Cerebellar nuclear complex (tissue), 1 donor: Measurements from ENCODE around the gene TRAK1.

Source experiments
- DNase-seq, 2 experiments: peaks; one replicate each; lab custom pipeline; 2025; lab: John Stamatoyannopoulos, UW

TRAK1 gene

DNA sequence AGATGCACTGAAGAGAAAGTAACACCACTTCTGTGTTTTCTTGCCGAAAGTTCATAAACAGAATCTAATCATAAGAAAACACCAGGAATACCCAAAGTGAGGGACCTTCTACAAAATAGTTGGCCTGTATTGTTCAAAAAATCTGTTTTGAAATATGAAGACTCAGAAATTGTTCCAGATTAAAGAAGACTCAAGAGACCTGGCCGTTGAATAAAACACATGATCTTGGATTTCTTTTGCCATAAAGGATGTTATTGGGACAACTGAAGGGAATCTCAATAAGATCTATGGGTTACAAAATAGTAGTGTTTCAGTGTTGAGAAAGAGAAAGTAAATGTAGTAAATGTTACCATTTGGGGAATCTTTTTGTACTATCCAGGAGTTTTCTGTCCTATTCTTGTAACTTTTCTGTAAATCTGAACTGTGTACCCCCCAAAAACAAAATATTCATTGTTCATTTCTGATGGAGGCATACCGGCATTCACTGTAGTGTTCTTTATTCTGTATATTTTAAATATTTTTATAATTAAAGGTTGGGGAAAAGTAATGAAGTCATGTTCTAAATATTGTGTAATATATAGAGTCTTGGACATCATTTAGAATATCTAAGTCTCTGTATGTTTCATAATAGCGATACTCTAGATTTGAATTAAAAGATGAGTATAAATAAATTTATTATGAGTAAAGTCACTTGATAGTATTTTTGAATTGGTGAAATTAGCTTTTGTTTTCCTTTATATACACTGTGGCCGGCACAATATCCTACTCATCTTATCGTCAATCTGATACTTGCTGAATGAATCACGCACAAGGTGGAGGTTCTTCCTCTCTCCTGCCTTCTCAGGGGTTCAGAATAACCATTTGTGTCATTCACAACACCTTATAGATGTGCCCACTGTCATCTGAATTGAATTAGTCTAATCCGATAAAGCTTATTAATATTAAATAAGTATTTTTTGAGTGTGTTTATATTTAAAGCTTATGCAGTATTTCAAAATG lies 66.7 kb downstream of the TRAK1 start:
- no peak for DNase-seq

DNA sequence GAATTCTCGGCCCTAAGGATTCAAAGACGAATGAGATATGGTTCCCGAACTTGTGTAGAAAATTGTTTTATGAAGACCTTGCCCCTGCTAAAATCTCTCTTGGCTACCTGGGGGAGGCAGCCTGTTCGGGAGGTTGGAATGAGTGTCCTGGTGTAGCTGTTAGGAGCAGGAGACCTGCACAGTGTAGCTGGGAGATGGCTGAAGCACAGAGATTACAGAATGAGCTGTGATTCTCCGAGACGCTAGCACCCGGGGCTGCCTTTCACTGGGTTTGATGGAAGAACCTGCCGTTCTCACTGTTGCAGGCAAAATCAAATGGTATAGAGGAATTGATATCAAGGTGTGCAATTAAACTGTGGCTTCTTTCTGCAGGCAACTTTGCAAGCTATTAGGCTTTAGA lies 68.0 kb downstream of the TRAK1 start:
- DNase-seq = no peak

DNA sequence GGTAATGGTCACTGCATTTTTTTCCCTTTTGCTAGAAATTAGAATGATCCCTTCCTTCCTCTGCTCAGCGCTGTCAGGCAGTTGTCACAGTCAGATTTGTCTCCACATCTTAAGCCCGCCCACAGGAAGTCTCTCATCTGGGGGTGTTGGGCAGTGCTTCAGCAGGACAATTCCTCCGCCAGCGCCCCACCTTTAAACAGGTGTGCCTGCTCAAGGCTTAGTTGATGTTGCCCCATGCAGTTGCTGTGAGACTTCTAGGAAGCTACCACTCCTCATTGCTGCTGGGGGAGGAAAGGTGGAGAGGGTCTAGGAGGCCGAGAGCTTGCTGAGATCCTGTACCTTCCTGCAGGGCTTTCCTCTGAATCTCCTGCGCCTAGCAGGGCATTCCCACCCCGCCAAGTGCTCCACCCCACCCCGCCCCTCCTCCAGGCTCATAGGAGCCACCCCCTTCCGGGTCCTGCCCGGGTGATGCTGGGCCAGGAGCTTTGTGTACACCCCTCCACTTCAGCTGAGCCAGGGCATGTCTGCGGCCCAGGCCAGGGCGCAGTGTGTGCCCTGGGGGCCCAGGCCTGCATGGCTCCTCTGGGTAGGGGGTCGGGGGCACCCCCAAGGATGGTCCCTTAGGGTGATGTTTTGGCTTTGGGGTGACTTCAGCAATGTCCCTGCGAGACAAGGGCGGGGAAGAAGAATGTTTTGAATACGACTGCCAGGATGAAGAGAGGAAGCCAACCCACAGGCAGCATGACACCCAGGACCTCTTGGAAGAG lies 68.7 kb downstream of the TRAK1 start:
- DNase-seq = no peak

DNA sequence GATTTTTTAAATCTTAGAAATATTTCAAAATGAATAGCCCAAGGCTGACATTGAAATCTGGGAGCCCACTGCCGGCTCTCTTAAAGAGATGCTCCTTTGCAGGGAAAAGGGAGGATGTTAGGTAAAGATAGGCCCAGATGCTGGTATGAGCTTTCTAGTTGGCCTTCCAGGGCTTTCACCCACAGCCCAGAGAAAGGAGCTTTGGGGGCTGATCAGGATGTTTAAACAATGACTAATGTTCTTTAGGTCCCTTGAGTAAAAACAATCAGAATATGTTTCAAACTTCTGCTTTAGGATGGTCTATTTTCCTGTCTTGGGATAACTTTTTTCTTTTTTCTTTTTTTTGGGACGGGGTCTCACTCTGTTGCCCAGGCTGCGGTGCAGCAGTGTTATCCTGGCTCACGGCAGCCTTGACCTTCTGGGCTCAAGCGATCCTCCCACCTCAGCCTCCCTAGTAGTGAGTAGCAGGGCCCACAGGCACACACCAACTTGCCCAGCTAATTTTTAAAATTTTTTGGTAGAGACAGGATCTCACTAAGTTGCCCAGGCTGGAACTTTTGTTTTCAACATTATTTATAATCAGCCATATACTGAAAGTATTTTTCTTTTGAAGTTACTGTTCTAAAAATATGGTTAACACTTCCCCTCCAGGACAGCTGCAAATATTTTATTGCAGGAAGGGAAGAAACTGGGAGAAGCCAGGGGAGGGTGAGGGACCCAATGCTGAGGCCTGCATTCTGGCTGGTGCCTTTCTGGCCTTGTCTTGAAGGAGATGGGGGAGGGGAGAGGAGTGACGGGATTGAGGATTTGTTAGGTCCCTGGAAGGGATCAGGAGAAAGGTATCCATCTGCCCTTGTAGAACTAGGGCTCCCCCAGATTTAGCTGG lies 70.1 kb downstream of the TRAK1 start:
- no peak for DNase-seq

DNA sequence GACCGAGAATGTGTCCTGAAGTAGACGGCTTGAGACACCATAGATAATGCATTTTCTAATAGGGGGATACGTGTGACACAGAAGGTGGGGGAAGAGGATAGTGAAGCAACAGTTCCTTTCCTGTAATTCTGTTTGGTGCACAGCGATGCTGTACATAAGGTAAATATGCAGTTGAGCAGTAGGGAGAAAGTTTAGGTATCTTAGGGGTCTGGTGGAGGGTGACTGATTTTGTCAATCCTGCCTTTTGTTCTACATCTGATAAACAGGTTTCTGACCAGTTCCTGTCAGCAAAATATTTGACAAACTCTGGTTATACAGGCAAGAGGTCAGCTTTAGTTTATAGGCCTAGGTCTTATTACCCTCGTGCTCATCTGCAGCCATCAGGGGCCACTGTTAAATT lies 71.3 kb downstream of the TRAK1 start:
- no peak for DNase-seq

DNA sequence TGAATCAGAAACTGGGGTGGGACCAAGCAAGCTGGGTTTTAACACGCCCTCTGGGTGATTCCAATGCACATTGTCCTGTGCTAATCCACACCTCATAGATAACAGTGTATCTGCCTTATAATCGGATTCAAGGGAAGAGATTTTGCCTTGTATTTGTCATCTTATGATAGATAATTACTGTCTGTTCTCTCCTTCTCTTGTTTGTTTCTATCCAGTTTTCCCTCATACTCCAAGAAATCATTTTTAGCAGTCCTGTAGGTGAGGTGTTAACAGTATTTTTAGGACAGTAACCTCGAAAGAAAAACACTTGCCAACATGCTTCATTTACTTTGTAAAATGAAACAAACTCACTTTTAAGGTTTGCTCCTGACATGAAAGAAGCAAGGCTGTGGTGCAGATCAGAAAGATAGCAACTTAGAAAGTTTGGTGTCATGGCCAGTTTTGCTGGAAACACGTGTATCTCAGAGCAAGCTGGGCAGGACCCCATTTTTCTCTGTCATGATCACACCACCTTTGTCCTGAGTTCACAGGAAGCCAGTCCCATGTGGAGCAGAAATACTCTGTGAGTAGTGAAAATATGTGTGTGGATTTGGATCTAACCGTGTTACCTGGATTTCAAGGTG lies 72.6 kb downstream of the TRAK1 start:
- no peak for DNase-seq

DNA sequence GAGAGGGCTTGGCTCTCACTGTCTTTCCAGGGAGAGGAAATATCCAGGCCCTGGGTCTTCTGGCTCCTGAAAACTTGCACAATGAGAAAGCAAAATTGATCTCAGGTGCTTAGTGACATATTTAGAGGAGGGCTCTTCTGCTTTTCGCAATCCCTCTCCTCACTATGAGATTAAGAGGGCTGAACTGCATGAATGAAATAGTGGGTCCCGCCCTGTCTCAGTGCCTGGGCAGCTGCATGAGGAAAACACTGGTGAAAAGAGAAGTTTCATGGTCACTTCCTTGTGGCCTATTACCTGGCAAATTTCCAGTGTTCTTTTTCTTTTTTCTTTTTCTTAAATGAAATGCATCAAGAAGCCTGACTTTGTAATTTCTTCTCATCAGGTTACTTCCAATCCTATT lies 73.5 kb downstream of the TRAK1 start:
- no peak for DNase-seq

DNA sequence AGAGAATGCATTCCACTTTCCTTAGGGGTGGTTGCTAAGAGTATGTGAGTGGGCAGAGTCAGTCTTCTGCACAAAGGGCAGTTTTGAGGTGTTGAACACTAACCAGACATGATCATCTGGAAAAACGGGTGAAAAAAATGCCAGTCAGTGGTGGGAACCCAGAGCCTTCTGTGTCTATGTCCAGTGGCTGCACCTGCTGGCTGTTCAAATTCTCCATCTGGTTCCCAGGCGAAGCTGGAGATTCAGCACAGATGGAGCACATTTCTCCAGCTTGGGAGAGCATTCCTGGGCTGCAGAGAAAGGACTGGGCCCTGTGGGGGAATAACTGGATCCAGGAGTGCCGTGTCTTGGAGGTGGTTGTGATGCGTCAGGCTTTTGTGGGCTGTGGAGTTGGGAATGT lies 74.1 kb downstream of the TRAK1 start:
- no peak for DNase-seq

DNA sequence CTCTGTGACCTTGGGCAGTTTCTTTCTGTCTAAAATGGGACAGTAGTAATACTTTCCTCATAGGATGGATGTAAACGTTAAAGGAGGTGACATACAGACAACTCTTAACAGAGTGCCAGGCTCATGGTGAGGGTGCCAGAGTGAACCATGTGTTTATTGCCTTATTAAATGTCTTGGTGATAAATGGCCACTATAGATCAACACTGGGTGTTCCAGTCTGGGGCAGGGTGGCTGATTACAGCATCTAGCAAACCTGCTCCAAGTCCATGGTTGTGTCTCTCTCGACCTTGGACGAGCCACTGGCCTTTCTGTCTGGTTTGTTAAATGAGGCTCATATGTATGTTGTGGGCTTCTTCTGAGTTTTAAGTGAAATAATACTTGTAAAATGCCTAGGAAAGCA lies 75.1 kb downstream of the TRAK1 start:
- no peak for DNase-seq

DNA sequence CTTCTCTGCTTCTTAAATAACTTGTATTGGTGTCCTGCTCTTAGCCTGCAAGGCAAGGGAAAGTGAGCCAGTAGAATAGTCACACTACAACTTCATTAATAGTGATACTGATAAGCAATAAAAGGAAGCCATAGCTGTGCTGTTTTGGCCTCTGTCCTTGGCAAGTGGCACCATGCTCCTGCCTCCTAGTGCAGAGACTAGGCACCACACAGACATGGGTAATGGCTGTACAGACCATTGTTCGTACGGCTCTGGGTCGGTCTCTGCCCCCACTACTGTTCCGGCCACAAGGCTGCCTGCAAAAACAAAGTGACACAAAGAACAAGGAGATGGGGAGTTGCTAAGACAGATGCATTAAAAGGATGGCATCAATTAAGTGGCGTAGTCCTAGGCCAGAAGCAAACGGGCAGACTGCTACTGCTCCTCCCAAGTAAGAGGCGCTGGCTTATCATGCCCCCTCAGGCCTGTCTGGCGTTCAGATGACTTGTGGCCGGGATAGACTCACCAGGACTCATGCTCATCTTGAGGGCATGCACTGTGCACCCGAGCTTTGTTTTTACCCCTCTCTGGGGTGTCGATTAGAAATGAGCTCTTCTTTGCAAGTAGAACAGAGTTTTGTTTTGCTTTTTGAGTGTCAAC lies 75.6 kb downstream of the TRAK1 start:
- DNase-seq = no peak

DNA sequence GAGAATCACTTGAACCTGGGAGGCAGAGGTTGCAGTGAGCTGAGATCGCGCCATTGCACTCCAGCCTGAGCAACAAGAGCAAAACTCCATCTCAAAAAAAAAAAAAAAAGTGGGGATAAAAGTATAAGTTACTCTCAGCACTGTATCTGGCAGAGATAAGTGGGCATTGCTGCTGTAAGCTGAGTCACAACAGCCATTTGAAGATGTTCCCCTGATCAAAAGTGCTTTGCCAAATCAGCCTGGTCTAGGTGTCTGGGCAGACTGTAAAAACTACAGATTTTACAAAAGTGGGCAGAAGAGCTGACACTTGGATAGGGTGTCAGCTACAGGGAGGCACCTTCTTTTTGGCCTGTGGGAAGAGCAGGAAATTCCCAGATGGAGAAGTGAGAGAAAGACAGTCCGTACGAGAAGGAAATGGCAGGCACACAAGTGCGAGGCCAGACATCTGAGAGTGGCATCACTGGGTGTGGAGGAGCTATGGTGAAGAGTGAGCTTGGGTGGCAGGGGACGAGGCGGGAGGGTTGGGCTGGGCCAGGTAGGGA lies 78.5 kb downstream of the TRAK1 start:
- no peak for DNase-seq

DNA sequence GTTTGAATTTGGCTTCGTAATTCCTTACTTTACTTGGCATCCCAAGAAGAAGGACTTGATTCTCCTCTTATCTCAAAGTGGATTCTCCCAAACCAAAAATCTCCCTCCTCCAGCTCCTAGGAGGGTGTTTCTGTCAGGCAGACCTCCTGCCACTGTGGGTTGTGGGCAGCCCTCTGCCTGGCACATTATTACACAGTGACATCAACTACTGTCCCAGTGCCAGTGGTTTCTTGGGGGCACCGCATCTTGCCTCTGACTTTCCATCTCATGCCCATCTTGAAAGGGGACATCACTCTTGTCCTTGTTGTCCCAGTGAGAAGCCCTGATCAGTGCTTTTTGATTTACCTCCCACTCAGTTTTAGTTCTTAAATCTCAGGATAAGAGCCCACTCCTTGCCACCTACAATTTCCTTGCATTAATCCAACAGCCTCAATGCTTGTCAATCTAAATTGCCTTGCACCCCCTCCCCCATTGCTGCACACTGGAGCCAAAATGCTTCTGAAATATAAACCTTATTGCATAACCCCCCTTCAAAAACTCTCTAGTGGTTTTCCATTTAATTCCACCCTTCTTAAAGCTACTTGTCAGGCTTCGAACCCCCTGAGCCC lies 81.0 kb downstream of the TRAK1 start:
- DNase-seq = no peak

DNA sequence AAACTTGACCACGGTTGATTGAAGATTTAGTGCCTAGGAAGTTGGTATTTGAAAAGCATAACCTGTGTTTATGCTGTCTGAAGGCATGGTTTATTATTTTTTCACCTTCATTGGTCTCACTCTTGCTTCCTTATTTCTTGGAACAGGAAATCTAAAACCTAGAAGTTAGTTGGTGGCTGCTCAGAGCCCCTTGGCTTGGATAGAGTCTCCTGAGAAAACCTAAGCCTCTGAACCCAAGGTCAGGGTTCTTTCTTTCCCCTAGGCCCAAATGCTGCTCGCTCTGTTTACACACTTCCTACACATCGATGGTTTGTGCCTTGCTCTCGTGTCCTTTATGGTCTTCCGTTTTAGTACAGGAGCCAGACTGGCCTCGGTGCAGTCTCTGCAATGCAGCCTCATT lies 82.2 kb downstream of the TRAK1 start:
- no peak for DNase-seq

DNA sequence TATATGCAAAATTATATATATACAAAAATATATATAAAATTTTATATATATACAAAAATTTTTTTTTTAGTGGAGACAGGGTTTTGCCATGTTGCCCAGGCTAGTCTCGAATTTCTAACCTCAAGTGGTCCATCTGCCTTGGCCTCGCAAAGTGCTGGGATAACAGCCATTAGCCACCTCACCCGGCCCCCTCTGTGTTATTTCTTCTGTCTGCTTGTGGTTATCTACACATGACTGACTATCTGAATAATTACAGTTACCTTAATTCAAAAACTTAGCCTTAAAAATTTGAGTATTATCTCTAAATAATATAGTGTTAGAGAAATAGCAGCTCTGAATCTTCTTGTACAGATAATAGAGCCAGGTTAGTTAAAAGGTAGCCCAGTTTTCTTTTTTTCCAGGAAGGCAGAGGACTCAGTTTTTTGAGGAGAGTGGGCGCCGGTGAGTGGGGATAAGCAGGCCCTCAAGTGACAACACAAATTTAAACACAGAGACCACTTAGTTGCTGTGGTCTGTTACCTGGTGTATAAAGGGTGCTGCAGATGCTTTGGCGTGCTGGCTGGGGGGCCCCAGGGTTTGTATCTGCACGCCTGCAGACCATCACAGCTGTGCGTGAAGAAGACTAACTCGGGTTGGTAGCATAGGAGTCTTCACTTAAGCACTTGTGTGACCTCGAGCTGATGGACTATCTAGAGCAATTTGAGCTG lies 83.7 kb downstream of the TRAK1 start:
- DNase-seq = no peak

DNA sequence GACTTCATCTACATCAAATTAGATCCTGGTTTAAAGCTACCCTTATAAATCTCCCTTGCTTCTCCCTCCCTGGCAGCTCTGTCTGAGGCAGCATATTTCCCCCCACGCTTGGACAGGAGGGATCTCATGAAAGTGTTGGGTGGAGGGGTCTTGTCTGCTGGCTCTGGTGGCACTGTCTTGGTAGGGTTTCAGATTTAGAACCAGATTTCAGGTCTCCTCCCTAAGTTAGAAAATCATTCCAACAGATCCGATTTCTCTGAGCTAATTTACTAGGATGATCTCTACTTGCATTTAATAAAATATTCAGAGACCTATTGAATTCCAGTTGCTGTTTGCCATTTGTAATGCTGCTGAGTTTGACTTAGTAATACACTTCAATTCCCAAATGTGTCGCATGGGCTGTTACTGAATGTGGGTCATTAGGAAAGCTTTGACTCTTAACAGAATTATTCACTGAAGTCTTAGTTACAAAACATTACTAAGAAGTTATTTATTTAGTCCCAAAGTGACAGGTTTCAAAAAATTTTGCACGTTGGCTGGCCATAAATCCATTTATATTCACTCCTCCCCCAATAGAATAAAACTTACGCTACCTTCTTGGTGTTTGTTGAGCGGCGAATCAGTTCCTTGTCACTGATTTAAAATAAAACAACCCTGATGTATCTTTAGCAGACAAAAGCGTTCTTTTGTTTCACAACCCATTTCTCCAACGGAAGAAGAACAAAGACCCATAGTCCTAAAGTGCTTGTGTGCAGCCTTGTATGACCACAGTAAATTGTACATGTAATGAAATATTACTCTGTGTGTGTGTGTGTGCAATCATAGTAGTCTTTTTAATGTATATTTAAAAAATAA lies 84.5 kb downstream of the TRAK1 start:
- no peak for DNase-seq

DNA sequence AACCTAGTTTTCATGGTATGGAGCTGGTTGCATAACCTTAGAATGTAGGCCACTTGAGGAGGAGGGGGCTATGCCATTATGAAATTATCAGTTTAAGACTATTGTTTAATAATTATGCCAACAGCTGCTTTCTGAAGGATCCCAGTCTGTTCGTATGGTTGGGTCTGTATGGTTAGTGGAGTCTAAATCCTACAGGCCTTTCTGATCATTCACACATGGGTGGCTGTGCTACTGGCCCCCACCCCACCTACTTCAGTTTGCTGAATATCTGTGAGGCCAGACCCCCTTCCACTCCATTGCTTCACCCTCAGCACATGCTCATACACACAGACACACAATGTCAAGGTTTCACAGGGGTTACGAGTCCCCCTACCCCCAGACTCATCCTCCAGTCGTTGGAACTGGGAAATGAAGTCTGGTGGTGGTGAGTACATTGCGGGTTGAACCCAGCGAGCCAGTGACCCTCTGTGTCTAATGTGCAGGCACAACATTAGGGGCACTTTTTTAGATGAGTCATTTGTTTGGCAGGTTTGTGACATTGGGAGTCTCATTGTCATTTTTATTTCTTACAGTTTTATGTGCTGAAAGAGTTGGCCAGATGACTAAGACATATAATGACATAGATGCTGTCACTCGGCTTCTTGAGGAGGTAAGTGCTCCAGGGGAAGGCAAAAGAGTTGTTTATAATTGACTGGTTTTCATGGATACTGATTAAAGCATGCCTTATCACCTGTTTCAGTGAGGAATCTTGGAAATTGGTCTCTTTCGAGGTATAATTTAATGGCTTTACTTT lies 85.3 kb downstream of the TRAK1 start:
- DNase-seq = no peak

DNA sequence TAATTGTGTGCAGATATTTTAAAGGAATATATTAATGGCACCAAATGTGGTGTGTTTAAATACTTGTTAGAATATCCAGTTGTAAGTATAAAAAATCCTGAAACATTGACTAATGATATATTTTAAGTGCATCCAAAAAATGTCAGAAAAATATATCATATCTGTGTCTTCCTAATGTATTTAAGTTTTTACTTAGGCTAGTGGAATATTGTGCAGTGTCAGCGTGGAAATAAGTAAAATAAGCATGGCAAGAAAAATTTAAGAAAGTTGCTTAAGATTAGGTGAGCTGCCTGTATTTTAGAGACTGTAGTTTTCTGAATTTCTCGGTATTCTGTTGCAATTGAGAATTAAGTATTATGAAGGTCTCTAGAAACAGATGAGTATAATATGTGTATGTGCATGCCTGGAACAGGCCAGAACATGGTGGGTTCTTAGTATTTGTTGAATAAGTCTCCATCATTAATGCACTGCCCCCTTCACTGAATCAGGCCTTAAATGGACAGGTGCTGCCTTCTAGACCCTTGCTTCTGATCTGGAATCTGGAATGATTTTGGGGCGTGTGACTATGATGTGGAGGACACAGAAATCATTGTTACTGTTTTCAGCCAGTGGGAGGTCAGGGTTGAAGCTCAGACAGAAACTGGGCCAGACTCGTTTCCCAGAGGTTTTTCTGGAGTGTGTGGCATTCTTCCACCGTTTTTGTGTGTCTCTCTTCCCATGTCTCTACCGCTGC lies 86.1 kb downstream of the TRAK1 start:
- no peak for DNase-seq
